Measurements from ENCODE around the gene MTCL3.

MTCL3 gene

GRCh38 chr6:127468936-127469335, 50.2 kb downstream of the MTCL3 start:
- DNase-seq (ENCODE audit: low read depth, low spot score), result no peak

- no peak for DNase-seq (ENCODE audit: low read depth, low spot score)
Measured at GRCh38 chr6:127466416-127466815, 52.7 kb downstream of the MTCL3 start.

- DNase-seq (ENCODE audit: low read depth, low spot score), result peak; percentile 84
Measured at GRCh38 chr6:127464881-127465459, 54.2 kb downstream of the MTCL3 start.

- peak; percentile 91 for DNase-seq (ENCODE audit: low read depth, low spot score)
Measured at GRCh38 chr6:127464161-127464880, 54.8 kb downstream of the MTCL3 start.

GRCh38 chr6:127463056-127463455, 56.1 kb downstream of the MTCL3 start:
- no peak for DNase-seq (ENCODE audit: low read depth, low spot score)

GRCh38 chr6:127462376-127462775, 56.8 kb downstream of the MTCL3 start:
- DNase-seq (ENCODE audit: low read depth, low spot score), result no peak

- DNase-seq (ENCODE audit: low read depth, low spot score), result no peak
Measured at GRCh38 chr6:127460465-127460864, 58.7 kb downstream of the MTCL3 start.

- peak; percentile 54 for DNase-seq (ENCODE audit: low read depth, low spot score)
Measured at GRCh38 chr6:127459231-127459641, 59.9 kb downstream of the MTCL3 start, which contains the start of gene KIAA0408. TSS of gene KIAA0408 (minus strand) at chr6:127459389. CDS start at chr6:127453981, 5,408 bp downstream.

GRCh38 chr6:127458817-127459216, 60.3 kb downstream of the MTCL3 start:
- DNase-seq (ENCODE audit: low read depth, low spot score), result no peak

GRCh38 chr6:127458222-127458621, 60.9 kb downstream of the MTCL3 start:
- no peak for DNase-seq (ENCODE audit: low read depth, low spot score)

- peak; percentile 50 for DNase-seq (ENCODE audit: low read depth, low spot score)
Measured at GRCh38 chr6:127457456-127458064, 61.6 kb downstream of the MTCL3 start.

- no peak for DNase-seq (ENCODE audit: low read depth, low spot score)
Measured at GRCh38 chr6:127456465-127456864, 62.7 kb downstream of the MTCL3 start.

GRCh38 chr6:127453845-127454619, 65.1 kb downstream of the MTCL3 start:
- DNase-seq (ENCODE audit: low read depth, low spot score), result no peak

- no peak for DNase-seq (ENCODE audit: low read depth, low spot score)
Measured at GRCh38 chr6:127452803-127453202, 66.3 kb downstream of the MTCL3 start.

- DNase-seq (ENCODE audit: low read depth, low spot score), result no peak
Measured at GRCh38 chr6:127451388-127451787, 67.7 kb downstream of the MTCL3 start.

- DNase-seq (ENCODE audit: low read depth, low spot score), result no peak
Measured at GRCh38 chr6:127447780-127448179, 71.4 kb downstream of the MTCL3 start.

GRCh38 chr6:127446356-127446755, 72.8 kb downstream of the MTCL3 start:
- no peak for DNase-seq (ENCODE audit: low read depth, low spot score)

GRCh38 chr6:127441881-127442280, 77.3 kb downstream of the MTCL3 start:
- no peak for DNase-seq (ENCODE audit: low read depth, low spot score)

- no peak for DNase-seq (ENCODE audit: low read depth, low spot score)
Measured at GRCh38 chr6:127439718-127440117, 79.4 kb downstream of the MTCL3 start.

- peak; percentile 6 for DNase-seq (ENCODE audit: low read depth, low spot score)
Measured at GRCh38 chr6:127436578-127437110, 82.5 kb downstream of the MTCL3 start.

- no peak for DNase-seq (ENCODE audit: low read depth, low spot score)
Measured at GRCh38 chr6:127435626-127436220, 83.4 kb downstream of the MTCL3 start.

Measured in astrocyte of the hippocampus (primary cell).